Thyroid gland (tissue), 4 donors: Measurements from ENCODE around the gene CCSER1.

Experiments
- CTCF ChIP-seq, 6 experiments: fragments of 200-600 bp in 3 of 6; fragments of 450-650 bp in 3 of 6; sonication (generic) in 3 of 6; IDR thresholded peaks; one replicate each; pipeline ENCODE4 v1.5.1; 2016 to 2019; ENCODE audit warnings: antibody characterized with exemption in 6 of 6, mild to moderate bottlenecking in 2 of 6, inconsistent platforms in 1 of 6, moderate library complexity in 1 of 6
- POLR2A ChIP-seq, 2 donors: fragments of 450-650 bp; IDR thresholded peaks; one replicate each; pipeline ENCODE4 v1.6.1; 2017; ENCODE audit warnings: antibody characterized with exemption in 2 of 2, mild to moderate bottlenecking in 2 of 2, moderate library complexity in 1 of 2

- TF ChIP-seq CTCF (IDR thresholded peaks at IDR 0.05): no peak
- no peak for TF ChIP-seq POLR2A (IDR thresholded peaks at IDR 0.05)
Measured at GRCh38 chr4:90994851-90995574, 867.8 kb downstream of the CCSER1 start.
